Body of pancreas (tissue), 4 donors: Measurements from ENCODE around the gene MAD1L1.

Experiments
- POLR2A ChIP-seq, 3 donors: fragments of 450-650 bp; IDR thresholded peaks; one replicate each; pipeline ENCODE4 v1.6.1; 2016; ENCODE audit warnings: antibody characterized with exemption in 3 of 3, mild to moderate bottlenecking in 2 of 3
- TF ChIP-seq, protein P1 (sequence below), 7 experiments: fragments of 450-650 bp in 4 of 7; fragments of 200-600 bp in 3 of 7; sonication (generic) in 3 of 7; IDR thresholded peaks; one replicate each; pipeline ENCODE4 v1.5.1; 2016 to 2019; ENCODE audit warnings: antibody characterized with exemption in 7 of 7

DNA sequence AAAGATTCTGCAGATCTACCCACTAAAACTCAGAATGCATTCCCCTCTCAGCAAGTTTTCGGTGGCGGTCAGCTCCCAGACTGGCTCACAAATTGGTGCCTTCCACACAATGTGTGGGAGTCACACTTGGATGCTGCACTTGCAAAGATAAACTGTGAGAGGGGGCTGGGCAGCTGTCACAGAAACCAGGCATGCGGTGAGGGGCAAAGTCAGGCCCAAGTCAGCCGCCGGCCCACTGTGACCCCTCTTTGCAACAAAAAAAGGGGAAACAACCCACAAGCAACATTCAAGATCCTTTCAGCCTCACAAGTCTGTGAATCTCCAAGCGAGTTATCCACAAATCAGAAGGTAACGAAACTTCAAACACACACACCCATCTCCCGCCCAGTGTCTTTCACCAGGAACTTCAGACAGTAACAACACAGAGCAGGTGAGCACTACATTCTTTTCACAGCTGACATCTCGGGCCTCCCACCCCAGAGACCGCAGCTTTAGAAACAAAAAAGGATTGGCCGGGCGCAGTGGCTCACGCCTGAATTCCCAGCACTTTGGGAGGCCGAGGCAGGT, 49.5 kb upstream of the MAD1L1 start:
- TF ChIP-seq POLR2A (IDR thresholded peaks at IDR 0.05) = no peak
- TF ChIP-seq, protein P1, sequence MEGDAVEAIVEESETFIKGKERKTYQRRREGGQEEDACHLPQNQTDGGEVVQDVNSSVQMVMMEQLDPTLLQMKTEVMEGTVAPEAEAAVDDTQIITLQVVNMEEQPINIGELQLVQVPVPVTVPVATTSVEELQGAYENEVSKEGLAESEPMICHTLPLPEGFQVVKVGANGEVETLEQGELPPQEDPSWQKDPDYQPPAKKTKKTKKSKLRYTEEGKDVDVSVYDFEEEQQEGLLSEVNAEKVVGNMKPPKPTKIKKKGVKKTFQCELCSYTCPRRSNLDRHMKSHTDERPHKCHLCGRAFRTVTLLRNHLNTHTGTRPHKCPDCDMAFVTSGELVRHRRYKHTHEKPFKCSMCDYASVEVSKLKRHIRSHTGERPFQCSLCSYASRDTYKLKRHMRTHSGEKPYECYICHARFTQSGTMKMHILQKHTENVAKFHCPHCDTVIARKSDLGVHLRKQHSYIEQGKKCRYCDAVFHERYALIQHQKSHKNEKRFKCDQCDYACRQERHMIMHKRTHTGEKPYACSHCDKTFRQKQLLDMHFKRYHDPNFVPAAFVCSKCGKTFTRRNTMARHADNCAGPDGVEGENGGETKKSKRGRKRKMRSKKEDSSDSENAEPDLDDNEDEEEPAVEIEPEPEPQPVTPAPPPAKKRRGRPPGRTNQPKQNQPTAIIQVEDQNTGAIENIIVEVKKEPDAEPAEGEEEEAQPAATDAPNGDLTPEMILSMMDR (IDR thresholded peaks at IDR 0.05) = no peak
